ENCODE results near the gene GABRE. TPM values are rescaled to one million over a fixed set of nuclear protein-coding genes. Genes with fewer than 3 reads are reported as not detected.

Gene GABRE
- total and polyA plus RNA-seq, 10 of the 15 experiments (the other 5 are each of a cell fraction or from before 2014, with no cell fraction given), result 0.01 to 0.15 (median 0.10) TPM; not detected in 6

DNA sequence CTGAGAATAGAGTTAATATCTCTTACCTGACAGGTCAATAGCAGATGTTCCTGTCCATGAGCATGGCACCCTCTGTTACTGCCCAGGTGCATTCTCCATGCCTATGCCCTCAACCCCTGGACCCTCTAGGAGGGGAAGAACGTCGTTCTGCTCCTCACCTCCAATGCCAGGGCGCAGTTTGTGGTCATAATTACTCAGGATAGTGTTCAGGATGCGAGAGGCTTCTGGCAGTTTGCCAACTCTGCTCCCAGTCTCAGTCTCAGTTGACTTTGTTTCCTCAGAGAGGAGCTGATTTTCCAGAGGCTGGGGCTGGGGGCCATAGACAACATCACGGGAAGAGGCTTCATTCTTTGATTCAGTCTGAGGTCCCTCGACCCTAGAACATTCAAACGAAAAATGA lies 4.4 kb downstream of the GABRE start (continued):
- TF ChIP-seq, protein P1, sequence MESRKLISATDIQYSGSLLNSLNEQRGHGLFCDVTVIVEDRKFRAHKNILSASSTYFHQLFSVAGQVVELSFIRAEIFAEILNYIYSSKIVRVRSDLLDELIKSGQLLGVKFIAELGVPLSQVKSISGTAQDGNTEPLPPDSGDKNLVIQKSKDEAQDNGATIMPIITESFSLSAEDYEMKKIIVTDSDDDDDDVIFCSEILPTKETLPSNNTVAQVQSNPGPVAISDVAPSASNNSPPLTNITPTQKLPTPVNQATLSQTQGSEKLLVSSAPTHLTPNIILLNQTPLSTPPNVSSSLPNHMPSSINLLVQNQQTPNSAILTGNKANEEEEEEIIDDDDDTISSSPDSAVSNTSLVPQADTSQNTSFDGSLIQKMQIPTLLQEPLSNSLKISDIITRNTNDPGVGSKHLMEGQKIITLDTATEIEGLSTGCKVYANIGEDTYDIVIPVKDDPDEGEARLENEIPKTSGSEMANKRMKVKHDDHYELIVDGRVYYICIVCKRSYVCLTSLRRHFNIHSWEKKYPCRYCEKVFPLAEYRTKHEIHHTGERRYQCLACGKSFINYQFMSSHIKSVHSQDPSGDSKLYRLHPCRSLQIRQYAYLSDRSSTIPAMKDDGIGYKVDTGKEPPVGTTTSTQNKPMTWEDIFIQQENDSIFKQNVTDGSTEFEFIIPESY (IDR thresholded peaks at IDR 0.05), result no peak
- TF ChIP-seq, protein P2, sequence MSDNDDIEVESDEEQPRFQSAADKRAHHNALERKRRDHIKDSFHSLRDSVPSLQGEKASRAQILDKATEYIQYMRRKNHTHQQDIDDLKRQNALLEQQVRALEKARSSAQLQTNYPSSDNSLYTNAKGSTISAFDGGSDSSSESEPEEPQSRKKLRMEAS (IDR thresholded peaks at IDR 0.05; ENCODE audit: low read depth, low read length), result no peak
- TF ChIP-seq SRF (IDR thresholded peaks at IDR 0.05; ENCODE audit: low read depth in 2 of 2, low read length in 2 of 2), result no peak

DNA sequence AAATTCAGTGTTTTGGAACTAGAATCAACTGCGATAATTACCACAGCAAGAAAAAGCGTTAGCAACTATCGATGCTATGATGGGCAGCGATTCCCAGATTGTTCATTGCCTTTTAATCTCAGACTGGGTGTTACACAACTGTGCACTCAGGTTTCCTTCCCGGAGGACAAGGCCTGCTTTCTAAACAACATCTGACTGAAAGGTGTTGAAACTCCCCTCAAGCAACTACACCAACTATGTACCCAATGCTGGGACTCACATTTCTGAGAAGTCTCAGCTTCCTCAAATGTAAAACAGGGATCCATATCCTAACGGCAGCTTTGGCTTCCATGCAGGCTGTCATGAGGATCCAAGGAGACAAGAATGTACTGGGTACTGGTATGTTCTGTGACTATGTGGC lies 8.2 kb downstream of the GABRE start:
- no peak overlapping the region for H2AFZ ChIP-seq (ENCODE audit: control insufficient read depth, low read depth, low read length)
- no peak for ATAC-seq
- no peak overlapping the region for H3K9ac ChIP-seq (ENCODE audit: control insufficient read depth, insufficient read depth, low read length)
- intact Hi-C loops (cut with micrococcal nuclease; ENCODE audit: unreplicated experiment), result no loop called here
- ChIA-PET POLR2A (no interaction called here), SMC1A (ENCODE audit: uncharacterized antibody, unreplicated experiment) (no interaction called here), CTCF (no interaction called here), RAD21 (ENCODE audit: unreplicated experiment) (no interaction called here)
- WGBS (ENCODE audit: insufficient coverage, insufficient replicate concordance, low lambda C conversion rate, missing lambda C conversion rate), result 63% methylated on average over 6 of the region's 6 CpGs
- no peak for DNase-seq (ENCODE audit: low read depth, low spot score)
- no peaks in the 10 kb centered on the region for H3K9me3 ChIP-seq (replicated peaks; ENCODE audit: control insufficient read depth, insufficient read depth, low read length)
- in situ Hi-C loops (cut with MboI), result no loop called here
- TF ChIP-seq SPI1 (IDR thresholded peaks at IDR 0.05; ENCODE audit: borderline replicate concordance, insufficient read depth, low read depth, low read length), result no peak
- TF ChIP-seq ZNF207 (IDR thresholded peaks at IDR 0.05; ENCODE audit: borderline replicate concordance), result no peak
- TF ChIP-seq, protein P3, sequence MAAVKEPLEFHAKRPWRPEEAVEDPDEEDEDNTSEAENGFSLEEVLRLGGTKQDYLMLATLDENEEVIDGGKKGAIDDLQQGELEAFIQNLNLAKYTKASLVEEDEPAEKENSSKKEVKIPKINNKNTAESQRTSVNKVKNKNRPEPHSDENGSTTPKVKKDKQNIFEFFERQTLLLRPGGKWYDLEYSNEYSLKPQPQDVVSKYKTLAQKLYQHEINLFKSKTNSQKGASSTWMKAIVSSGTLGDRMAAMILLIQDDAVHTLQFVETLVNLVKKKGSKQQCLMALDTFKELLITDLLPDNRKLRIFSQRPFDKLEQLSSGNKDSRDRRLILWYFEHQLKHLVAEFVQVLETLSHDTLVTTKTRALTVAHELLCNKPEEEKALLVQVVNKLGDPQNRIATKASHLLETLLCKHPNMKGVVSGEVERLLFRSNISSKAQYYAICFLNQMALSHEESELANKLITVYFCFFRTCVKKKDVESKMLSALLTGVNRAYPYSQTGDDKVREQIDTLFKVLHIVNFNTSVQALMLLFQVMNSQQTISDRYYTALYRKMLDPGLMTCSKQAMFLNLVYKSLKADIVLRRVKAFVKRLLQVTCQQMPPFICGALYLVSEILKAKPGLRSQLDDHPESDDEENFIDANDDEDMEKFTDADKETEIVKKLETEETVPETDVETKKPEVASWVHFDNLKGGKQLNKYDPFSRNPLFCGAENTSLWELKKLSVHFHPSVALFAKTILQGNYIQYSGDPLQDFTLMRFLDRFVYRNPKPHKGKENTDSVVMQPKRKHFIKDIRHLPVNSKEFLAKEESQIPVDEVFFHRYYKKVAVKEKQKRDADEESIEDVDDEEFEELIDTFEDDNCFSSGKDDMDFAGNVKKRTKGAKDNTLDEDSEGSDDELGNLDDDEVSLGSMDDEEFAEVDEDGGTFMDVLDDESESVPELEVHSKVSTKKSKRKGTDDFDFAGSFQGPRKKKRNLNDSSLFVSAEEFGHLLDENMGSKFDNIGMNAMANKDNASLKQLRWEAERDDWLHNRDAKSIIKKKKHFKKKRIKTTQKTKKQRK (IDR thresholded peaks at IDR 0.05; ENCODE audit: low read depth, low read length), result no peak
- no peak for TF ChIP-seq SREBF2 (IDR thresholded peaks at IDR 0.05; ENCODE audit: low read length)
- H3K27ac ChIP-seq (ENCODE audit: control insufficient read depth, insufficient read depth), result no peak overlapping the region
- H3K79me2 ChIP-seq (ENCODE audit: control insufficient read depth, insufficient read depth, low read length), result no peaks in the 10 kb centered on the region
- BruUV-seq (replicated peaks), result no TSS peak
- H3K36me3 ChIP-seq (ENCODE audit: control insufficient read depth in 2 of 2, insufficient read depth in 2 of 2, low read length in 1 of 2), result no peaks in the 10 kb centered on the region
- FAIRE-seq, result no peak
- H3K4me2 ChIP-seq (ENCODE audit: control insufficient read depth, insufficient read depth), result no peak overlapping the region
- no peaks in the 10 kb centered on the region for H3K4me1 ChIP-seq (ENCODE audit: control insufficient read depth, insufficient read depth, low read length)
- H3K4me3 ChIP-seq, result no peak overlapping the region
- H4K20me1 ChIP-seq (ENCODE audit: control insufficient read depth, insufficient read depth), result no peaks in the 10 kb centered on the region
- H3K27me3 ChIP-seq (replicated peaks in 1 of 2; ENCODE audit: control insufficient read depth in 2 of 2, insufficient read depth in 2 of 2, low read length in 1 of 2), result no peaks in the 10 kb centered on the region
